HG03108 (cell line): ENCODE measurements around the gene TUB.

Experiments used
- ATAC-seq: cut with Tn5 transposase; IDR thresholded peaks from one replicate; pipeline ENCODE4 v1.9.1; 2021; ENCODE audit warnings: moderate library complexity; ENCODE audit not compliant: unreplicated experiment

Gene TUB

DNA sequence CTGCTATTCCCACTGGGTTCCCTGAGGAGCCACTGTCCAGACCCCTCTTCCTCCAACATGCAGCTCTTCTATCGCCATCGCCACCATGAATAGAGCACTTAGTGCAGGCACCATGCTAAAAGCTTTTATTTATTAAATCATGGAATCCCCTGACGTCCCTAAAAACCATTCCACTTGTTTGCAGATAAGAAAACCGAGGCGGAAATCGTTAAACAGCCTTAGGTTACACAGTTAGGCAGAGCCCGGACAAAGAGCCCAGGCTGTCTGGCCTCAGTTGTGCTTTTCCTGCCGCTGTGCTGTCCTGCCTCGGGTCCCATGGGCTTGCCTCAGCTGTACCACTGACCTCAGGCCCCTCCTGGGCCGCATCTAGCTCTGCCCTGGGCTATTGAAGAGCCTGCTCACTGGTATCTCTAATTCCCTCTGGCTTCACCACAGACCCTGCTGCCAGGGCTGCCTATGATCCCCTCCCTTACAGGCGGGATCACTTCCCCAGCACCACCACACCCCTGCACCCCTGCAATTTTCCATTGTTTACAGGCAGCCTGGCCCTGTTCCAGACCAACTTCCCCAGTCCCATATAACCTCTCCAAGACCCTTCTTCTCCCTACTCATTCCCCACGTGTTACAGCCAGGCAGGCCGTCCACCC, 13.0 kb upstream of the TUB start:
- no peak for ATAC-seq

DNA sequence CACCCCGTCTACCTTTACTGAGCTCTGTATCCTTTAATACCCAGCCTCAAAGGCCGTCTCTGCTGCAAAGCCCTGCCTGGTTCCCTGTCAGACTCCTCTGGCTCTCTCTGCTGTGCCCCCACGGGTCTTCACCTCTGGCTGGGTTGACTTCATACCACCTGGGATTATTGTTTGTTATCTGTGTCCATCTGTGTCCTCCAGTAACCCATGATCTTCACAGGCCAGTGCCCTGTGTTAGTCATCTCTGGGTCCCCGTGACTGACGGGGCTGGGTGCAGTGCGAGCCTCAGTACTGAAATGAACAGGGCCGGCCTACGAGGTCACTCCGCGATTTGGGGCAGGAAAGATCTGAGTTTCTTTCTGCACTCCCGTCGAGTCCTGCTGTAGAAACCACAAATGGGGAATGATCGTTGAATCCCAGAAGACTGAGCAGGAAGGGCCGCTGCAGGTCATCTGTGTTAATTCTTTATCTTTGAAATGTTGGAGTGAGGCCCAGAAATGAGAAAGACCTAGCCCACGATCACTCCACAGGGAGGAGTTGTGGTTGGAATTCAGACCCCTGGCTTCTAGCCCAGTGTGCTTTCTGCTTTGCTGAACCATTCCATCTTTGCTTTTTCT, 12.3 kb upstream of the TUB start:
- ATAC-seq: no peak

DNA sequence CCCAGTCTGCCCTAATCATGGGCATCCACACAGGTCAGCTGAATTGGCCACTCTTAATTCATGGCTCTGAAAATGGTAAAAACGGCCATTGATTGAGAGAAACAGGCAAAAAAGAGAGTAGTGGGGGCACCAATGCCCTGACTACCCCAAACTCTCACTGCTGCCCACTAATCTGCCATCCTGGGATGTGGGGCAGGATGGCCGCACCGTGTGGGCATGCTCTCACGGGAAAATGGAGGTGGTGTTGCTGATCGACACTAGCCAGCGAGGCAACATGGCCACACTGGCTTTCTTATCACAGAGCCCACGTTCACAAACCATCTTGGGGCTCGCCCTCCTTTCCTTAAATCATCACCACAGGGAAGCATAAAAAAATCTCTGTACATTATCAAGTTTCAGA, 11.2 kb upstream of the TUB start:
- ATAC-seq: no peak

DNA sequence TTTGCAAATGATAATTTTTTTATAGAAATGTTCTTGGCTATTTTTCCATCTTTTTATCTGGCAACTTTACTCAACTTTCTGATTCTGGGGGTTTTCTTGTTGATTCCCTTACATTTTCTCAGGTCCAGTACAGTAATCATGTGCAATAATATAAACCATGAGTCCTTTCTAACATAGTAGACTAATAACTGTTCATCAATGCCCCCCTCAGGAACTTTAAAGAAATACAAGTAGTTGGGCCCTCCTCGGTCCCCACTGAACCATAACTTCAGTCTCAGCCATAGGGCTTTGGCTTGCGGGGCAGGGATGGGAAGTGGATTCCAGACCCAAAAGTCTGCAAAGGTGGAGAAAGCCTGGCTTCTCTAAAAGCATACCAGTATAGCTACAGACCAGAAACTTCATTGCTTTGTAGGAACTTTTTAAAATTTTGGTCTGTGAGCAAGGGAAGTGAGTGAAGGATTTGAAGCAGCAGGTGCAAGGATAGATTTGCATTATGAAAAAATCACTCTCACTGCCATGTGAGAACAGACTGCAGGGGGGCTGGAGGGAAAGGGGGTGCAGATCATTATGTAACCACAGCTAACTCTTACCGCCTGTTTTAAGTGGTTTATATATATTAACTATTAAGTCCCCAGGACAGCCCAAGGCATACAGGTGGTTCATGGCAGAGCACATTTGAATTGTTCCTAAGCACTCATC, 10.4 kb upstream of the TUB start:
- ATAC-seq: no peak

DNA sequence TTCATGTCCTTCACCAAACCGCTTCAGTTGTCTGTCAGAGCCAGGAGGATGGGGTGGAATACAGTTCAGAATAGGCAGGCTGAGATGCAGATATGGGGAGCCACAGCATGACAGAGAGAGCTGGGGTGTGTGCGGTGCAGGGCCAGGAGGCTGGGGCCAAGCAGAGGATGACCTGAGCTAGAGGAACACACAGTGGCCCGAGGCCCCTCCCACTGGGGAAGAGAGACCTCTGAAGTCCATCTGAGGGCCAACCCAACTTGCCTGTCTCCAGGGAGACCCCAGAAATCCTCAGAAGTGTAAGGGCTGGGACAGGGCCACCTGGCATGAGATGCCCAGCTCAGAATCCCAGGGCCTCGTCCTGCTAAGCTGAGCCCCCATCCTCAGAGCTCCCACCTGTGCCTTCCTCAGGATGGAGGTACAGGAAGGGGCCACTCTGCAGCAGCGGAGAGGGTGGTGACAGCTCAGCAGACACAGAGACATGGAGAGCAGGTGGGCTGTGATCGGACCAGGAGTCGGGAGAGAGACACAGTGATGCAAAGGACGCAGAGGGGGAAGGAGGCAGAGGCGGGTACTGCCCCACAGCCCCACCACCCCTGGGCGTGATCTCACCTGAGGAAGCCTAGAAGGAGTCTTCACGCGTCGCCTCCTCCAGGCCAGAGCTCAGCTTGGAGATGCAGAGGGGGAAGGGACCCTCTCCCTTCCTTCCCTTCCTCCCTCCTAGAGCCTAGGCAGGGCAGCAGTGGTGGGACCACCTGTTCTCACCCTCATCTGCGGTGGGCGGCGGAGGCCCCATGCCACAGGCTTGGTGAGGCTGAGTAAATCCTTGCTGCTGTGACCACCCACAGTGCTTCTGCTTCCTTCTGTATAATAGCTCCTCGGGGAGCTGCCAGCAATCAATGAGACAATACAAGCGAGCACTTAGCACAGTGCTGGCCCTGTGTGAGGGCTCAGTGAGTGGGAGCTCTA, 9.1 kb upstream of the TUB start:
- ATAC-seq: no peak

DNA sequence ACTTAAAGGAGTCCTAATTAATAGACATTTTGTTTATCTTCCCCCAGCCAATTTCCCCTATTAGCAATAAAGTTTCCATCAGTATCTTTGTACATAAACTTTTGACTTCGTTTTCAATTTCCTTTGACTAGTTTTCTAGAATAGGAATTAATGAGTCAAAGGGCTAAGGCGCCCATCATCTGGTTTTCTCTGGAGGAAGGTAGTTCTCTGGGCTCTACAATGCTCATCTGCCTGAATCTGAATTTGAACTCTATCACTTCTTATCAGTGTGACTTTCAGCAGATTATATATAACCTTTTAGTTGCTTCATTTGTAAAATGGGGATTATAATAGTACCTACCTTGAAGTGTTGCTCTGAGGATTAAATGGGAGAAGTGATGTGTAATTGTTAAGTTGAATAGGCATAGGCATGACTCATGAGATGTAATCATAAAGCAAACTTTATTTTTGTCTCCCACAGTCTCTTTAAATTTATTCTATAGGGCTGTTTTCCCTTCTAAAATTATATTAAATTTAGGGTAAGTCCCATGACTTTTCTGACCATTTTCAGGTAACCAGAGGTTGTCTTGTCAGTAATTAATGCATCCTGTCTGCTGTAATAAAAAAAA, 5.8 kb upstream of the TUB start:
- ATAC-seq: no peak

DNA sequence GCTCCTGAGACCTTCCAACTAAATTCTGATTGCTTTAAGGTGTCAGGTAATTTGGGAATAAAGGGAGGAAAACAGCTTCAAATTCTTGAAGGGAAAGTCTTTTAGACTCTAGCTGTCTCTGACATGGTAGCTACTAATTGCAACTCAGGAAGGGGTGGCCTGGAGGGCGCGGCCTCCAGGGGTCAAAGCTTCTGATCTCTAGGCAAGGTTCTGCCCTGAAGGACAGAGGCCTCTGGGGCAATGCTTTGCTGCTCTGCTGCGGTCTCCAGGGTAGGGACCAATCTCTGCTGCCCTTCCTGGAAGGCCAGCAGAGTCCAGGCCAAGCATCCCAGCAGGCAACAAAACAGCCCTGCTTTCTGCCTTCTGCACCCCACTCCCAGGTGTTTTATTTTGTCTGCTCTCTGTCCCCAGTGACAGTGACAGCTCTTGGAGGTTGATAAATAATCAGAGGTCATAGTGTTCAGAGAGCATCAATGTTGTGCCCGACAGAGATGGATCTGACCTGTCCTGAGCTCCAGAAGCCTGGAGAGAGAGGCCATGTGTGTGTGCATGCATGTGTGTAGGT, 1.8 kb upstream of the TUB start:
- no peak for ATAC-seq

DNA sequence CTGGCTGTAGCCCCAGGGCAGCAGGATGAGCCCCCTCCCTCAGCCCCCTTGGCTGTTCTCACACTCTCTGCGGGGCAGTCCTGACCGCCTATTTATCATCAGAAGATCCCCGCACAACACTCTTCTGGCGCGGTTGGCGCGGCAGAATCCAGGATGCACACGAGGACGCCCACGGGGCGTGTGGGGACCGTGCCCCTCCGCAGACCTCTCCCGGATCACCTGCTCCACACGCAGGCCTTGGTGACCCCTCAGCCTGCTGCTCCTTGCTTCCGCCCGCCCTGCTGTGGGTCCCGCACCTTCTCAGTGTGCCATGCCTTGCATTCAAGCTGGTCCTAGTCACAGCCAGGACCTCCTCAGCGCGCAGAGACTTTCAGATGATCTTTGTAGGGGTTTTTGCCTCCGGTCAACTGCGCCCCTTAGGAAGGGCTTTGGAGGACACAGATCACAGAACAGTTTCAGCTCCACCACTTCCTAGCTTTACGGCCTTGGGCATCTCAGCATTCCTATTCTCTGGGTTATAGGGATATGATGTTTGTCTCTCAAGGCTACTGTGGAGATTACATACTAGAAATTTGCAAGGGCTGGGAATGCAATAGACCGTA, 841 bp upstream of the TUB start:
- no peak for ATAC-seq

DNA sequence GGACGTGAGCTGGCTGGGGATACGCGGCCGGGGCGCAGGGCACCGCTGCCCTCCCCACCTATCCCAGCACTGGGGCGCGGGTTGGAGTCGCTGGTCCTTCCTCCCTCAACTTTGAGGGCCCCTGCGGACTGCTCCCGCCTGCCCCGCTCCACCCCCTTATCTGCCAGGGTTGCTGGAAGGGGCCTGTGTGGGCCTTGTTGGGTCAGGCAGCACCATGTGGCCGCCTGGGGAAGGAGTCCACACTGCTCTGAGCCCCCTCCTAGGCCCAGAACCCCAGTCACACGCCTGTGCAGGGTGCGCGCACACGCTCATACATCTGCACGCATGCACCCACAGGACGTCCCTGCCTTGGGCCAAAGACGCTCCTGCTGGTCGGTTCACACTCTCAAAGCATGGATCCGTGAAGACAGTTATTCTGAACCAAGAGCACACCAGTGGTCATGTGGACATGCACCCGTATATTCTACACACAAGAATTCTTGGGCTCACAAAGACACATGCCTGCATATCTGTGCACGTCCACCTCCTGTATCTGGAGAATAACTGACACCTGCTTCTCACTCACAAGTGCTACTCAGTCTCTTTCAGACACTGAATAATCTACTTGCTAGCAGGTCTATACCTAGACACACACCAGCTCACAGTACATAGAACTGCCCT, 710 bp downstream of the TUB start:
- ATAC-seq: no peak

DNA sequence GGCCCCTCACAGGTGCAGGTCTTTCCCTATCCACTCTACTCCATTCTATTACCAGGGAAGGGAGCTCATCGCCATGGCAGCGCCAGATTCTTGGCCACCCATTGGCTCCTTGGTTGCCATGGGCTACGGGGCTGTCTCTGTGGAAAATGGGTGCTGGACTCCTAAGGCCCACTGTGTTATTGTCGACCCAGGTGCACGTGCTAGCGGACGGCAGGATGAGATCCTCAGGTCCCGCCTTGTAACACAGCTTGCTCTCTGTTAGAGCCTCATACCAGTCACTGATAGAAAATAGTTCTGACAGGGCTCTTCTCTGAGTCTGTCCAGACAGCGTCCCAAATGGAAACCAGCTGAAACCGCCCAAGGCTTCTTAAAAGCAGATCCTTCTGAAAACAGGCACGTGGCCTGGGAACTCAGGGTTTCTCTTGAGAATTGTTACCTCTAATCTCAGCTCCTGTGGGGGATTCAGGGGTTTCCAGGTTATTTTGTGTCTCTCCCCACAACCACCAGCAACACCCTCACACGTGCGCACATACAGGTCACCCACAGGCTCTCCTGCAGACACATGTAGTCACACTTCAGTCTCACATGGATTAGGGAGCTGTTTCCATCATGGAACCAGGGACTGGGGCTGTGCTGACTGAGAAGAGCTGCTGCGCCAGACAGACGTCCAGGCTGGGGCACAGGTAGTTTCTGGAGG, 1.5 kb downstream of the TUB start:
- ATAC-seq: no peak

DNA sequence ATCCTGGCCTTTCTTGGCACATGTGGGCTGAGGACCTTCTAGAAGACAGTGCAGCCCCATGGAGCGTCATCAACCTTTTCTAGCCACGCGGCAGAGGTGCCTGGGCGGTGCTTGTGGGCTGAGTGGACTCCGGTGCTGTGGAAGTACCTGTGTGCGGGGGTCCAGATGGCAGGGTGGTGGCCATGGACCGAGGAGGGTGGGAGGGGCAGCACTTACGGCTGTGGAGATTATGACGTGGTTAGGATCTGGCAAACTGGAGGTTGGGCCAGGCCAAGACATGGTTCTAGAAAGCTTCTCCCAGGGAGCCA, 2.0 kb downstream of the TUB start:
- no peak for ATAC-seq

DNA sequence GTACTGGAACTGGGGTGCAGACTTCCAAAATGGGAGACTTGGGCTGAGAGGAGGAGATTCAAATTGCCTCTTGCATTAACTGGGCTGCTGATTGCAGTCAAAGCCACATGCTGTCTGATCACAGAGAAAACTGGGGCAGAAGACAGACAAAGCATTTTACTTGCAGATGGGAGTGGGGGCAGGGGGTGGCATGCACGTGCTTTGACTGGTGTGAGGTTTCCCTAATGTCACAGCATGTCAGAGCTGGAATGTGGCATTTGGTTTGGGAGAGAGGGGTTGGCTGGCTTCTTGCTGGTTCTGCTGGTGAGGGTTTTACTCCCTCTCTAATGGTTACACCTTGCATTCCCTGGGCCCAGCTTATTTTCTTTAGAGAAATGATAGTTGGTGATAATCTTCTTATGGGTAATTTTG, 2.9 kb downstream of the TUB start:
- no peak for ATAC-seq

DNA sequence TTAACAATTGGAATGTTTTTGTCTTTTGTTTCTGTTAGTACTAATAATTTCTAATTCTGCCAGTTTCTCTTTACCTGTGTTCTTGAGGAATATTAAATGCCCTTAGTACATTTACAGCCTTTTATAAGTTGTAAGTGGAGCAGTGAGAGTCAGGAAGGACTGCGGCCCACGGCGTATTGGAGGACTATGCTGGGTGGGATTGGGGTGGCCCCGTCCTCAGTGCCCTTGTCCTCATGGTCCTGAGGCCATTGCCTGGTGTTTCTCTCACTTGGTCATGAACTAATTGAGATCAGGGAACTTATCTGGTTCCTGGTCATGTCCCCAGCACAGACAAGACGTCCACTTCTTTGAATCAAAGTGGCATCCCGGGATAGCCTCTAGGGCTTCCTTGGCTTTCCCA, 3.3 kb downstream of the TUB start:
- ATAC-seq: no peak

DNA sequence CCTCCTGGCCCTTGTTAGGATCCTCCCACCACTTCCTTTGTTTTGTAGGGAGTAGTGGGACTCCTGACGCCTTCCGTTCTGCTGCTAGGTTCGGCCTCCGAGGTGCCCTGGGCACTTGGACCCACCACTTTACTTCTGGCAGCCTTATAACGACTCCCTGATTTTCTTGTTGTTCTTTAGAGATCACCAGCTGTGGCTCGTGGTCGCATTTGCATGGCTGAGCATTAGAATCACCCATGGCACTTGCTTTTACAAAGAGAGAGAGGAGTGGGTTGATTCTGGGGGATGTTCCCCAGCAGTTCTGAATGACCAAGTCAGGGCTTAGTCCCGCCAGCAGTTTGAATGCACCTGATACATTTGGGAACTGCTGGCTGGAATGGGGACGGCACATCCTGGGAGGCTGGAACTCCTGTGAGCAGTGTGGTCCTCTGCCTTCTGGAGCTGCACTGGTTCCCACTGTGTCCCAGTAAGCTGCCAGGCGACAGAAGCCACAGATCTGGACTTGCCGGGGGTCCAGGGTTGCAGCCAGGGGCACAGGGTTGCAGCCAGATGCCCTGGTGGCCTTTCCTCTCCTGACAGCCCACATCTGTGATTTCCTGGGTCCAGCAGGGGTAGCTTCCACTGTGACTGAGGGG, 4.1 kb downstream of the TUB start:
- ATAC-seq: no peak

DNA sequence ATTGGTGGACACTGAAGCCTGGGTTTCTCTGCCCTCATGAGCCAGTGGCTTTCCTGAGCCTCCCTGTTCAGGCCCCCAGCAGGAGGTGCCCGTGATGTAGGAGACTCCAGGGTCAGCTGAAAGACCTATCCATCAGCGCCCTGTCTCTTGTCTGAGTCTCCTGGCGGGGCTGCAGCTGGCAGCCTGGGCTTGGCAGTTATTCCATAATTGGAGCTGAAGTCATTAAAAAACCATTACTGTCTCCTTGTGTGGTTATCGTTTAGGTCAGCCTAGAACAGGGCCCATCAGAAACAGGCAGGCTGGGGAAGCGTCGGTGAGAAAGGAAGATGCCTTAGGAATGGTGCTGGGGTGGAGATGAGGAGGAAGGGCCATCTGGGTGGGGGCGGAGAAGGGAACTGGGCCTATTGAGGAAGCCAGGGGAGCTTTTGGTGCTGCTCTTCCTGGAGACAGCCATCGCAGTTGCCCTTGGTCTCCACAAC, 5.0 kb downstream of the TUB start:
- ATAC-seq: no peak

DNA sequence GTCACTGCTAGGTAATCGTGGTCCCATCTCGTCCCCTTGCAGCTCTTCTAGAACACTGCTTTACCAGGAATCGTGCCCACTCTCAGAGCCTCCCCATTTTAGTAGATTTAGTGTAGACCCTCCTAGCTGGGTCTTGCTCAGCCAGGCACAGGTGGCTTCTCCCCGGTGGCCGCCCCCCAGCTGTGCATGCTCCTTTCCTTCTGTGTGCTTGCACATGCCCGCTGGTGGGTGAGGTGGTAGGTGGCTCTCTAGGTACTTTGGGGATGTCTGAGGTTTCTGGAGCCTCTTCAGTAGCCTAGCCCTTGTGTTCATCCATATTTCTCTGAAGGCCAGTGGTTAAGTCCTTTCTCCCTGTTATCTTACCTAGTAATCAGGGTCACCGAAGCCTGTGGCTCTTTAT, 5.6 kb downstream of the TUB start:
- no peak for ATAC-seq

DNA sequence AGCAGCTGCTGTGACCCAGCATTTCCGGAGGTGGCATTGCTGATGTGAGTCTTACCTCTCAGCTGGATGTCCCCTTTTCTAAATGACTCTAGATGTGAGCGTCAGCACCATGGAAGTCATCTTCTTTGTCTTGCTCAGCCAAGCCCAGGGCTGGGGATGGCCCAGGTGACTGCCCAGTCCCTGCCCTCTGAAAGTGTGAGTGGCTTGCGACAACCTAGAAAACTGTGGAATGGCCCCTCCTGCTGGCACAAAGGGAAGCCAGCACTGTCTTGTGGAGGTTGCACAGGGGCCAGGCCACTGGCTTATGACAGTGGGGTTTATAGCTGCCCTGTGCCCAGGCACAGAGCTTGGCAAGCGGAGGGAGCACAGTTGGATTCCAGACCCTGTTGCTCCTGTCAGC, 6.2 kb downstream of the TUB start:
- ATAC-seq: no peak

DNA sequence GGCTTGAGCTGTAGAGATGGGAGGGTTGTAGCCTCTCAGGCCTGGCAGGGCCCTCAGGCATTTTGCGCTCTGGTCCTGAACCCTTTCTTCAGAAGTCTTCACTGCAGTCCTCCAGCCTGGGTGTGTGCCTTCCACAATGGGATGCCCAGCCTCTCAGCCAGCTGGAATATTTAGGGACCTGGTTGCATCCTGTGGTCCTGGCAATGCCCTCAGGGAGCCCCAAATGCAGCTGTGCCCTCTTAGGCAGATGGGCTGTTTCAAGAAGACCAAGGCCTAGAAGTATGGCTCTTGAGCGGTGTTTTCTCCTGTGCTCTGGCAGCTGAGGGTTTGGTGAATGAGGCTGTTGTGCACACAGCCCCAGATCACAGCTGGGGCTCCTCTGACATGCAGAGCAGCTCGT, 6.7 kb downstream of the TUB start:
- ATAC-seq: no peak
